Islet of Langerhans (tissue), 1 donor: ENCODE measurements around the gene SIGLEC9.

Source experiments
- FAIRE-seq: peaks from one replicate; lab custom pipeline; 2011; peaks lifted over from hg19 to GRCh38; lab: Jason Lieb, UNC

The SIGLEC9 gene

GRCh38 chr19:51097166-51097738 lies 27.5 kb upstream of the SIGLEC9 start:
- no peak for FAIRE-seq

GRCh38 chr19:51097796-51098195 lies 26.9 kb upstream of the SIGLEC9 start:
- no peak for FAIRE-seq

GRCh38 chr19:51098365-51099046 lies 26.2 kb upstream of the SIGLEC9 start:
- FAIRE-seq: no peak

DNA sequence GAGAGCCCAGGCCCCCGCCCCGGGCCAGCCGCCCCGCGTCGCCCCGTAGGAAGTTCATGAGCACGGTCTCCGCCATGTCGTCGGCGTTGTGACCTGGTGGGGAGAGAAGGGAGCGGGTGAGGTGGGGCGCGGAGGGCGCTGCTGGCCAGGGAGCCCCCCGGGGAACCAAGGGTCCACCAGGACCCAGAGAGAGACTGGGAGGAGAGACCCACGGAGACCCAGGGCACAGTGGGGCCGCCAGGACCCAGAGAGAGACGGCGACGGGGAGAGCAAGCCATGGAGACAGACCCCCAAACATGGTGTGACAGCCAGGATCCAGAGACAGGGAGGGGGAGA lies 25.7 kb upstream of the SIGLEC9 start:
- FAIRE-seq: no peak

DNA sequence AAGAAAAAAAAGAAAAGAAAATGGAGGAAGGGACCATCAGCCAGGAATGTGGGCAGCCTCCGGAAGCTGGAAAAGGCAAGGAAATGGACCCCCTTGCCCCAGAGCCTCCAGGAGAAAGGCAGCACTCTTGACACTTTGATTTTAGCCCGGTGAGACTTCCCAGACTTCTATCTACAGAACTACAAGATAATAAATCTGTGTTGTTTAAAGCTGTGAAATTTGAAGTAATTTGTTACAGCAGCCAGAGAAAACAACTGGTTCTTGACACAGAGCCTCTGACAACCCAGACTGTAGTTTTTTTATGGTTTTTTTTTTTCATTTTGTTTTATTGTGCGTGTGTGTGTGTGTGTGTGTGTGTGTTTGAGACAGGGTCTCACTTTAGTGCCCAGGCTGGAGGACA lies 24.1 kb upstream of the SIGLEC9 start:
- no peak for FAIRE-seq

DNA sequence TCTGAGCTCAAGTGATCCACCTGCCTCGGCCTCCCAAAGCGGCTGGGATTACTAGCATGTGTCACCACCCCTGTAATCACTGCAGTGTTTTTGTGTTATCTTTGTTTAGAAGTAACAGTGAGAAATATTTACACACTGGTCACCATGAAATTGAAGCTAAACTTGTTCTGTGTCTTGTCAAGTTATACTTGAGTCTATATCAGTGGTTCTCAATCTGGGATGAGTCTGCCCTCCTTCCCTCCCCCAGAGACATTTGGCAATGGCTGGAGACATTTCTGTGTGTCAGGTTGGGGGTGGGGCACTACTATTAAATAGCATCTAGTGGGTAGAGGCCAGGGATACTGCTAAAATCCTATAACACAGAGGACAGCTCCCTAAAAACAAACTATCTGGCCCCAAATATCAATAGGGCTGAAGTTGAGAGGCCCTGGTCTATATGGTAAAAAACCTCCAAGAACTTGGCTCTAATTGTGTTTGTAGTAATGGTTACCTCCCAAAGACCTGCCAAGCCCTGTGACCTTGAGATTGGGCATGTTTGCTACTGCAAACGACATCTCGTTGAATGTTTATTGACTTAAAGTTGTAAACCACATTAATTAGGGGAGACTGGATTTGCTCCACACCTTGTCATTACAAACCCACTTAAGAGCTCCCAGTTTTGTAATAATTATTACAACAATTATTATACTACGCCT lies 23.4 kb upstream of the SIGLEC9 start:
- no peak for FAIRE-seq

DNA sequence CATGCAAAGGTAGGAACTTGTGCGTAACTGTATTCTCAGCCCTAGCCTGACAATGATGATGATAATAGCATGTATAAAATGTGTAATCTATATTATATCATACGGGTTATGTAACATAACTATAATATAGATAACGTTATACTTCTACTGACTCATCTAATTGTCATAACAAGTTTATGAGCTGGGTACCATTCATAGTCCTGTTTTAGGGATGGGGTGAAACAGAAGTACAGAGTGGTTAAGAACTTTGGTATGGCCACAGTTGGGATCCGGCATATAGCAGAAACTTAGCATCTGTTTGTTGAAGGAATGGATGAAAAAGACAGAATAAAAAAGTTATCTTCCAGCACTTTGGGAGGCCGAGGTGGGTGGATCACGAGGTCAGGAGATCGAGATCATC lies 21.7 kb upstream of the SIGLEC9 start:
- no peak for FAIRE-seq

GRCh38 chr19:51103926-51104341 lies 20.8 kb upstream of the SIGLEC9 start:
- FAIRE-seq: no peak

GRCh38 chr19:51107406-51108065 lies 17.2 kb upstream of the SIGLEC9 start:
- no peak for FAIRE-seq

- FAIRE-seq: peak; percentile 94
Measured at GRCh38 chr19:51108066-51108804, 16.5 kb upstream of the SIGLEC9 start, which contains the start of gene CTU1. Gene CTU1 (minus strand): TSS chr19:51108409. CDS start chr19:51104569, 3,840 bp downstream.

- FAIRE-seq: no peak
Measured at GRCh38 chr19:51108805-51109146, 15.9 kb upstream of the SIGLEC9 start.

GRCh38 chr19:51110666-51110971 lies 14.1 kb upstream of the SIGLEC9 start:
- FAIRE-seq: no peak

DNA sequence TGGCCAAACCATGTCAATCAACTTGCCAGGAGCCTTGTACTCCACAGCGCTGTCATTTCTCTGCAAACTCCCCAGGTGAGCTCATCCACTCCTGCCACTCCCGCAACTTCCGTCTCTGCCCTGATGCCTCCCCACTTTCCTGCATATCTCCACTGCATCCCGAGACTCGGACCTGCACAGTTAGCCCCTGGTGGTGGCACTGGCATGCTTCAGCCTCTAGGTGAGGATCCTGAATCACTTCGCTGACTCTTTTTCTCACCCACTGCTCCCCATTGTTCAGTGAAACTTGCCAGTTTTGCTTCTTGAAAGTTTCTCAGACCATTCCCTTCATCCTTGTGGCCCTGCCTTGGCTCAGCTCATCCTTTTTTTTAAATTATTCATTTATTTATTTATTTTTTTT lies 13.1 kb upstream of the SIGLEC9 start:
- FAIRE-seq: no peak

GRCh38 chr19:51114087-51114729 lies 10.5 kb upstream of the SIGLEC9 start:
- FAIRE-seq: no peak

GRCh38 chr19:51116736-51117286 lies 7.9 kb upstream of the SIGLEC9 start:
- FAIRE-seq: no peak

GRCh38 chr19:51119101-51119500 lies 5.6 kb upstream of the SIGLEC9 start:
- no peak for FAIRE-seq

- FAIRE-seq: no peak
Measured at GRCh38 chr19:51119611-51120010, 5.1 kb upstream of the SIGLEC9 start.

DNA sequence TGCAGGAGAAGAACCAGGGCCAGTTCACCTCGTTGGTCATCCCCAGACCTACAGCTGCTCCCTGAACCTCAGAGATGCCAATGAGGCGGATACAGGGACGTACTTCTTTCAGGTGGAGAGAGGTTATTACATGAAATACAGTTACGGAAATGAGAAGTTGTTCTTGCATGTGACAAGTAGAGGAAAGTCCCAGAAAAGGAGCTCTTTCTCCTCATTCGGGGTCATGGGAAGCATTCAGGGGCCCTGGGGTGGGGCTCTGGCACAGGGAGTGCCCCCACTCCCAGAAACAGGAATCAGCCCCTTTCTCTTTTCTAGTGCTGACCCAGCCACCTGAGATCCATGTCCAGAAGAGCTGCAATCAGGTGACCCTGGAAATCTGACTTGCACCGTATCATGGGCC lies 4.5 kb upstream of the SIGLEC9 start:
- no peak for FAIRE-seq

DNA sequence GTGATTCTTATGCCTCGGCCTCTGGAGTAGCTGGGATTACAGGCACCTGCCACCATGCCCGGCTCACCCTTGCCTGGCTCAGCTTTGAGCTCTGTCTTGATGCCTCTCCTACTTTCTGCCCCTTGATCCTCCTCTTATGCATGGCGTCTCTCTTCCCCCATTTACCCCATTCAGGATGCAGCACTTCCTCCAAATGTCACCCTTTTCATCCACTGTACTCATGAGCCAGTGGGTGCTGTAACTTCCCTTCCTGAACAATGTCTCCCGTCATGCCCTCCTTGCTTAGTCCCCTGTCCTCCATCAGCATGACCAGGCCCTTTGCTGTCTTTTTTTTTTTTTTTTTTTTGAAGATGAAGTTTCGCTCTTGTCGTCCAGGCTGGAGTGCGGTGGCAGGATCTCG lies 3.4 kb upstream of the SIGLEC9 start:
- FAIRE-seq: no peak

GRCh38 chr19:51122112-51122981 lies 2.4 kb upstream of the SIGLEC9 start:
- no peak for FAIRE-seq

DNA sequence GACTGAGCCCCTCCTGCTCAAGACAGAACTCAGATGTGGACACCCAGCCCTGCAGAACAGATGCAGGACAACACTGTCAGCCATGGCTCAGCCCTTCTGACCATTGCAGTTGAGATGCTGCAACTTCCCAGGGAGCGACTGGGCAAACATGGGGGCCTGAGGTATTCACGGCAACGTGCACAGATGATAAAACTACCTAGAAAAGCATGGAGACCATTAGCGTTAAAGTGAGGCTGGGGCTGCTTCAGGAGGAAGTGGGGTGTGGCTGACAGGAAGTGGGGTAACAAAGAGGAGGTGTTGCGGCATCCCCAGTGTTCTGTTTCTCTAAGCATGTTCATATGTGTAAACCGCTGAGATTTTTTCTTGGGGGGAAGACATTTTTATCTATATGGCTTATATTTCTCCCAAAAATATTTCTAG lies 1.3 kb upstream of the SIGLEC9 start:
- FAIRE-seq: no peak
